Mammary epithelial cell (primary cell): ENCODE data around the gene TEF.

Source experiments
- EZH2 ChIP-seq: IDR thresholded peaks from 2 replicates; pipeline ENCODE4 v1.6.1; 2012; ENCODE audit warnings: low read length, inconsistent platforms, borderline replicate concordance
- TF ChIP-seq, protein P1 (sequence below), 2 donors: IDR thresholded peaks in 1 of 2; conservative IDR thresholded peaks in 1 of 2; 2 replicates each; pipeline ENCODE4 v1.5.1; 2011 to 2012; ENCODE audit warnings: inconsistent platforms in 2 of 2, low read length in 2 of 2, mild to moderate bottlenecking in 2 of 2, control low read depth in 1 of 2, low read depth in 1 of 2; ENCODE audit not compliant: insufficient read depth in 1 of 2; ENCODE audit errors: extremely low read depth in 1 of 2

- TF ChIP-seq, protein P1, sequence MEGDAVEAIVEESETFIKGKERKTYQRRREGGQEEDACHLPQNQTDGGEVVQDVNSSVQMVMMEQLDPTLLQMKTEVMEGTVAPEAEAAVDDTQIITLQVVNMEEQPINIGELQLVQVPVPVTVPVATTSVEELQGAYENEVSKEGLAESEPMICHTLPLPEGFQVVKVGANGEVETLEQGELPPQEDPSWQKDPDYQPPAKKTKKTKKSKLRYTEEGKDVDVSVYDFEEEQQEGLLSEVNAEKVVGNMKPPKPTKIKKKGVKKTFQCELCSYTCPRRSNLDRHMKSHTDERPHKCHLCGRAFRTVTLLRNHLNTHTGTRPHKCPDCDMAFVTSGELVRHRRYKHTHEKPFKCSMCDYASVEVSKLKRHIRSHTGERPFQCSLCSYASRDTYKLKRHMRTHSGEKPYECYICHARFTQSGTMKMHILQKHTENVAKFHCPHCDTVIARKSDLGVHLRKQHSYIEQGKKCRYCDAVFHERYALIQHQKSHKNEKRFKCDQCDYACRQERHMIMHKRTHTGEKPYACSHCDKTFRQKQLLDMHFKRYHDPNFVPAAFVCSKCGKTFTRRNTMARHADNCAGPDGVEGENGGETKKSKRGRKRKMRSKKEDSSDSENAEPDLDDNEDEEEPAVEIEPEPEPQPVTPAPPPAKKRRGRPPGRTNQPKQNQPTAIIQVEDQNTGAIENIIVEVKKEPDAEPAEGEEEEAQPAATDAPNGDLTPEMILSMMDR (conservative IDR thresholded peaks at IDR 0.05 in 1 of 2, IDR thresholded peaks at IDR 0.05 in 1 of 2; ENCODE audit: extremely low read depth in 1 of 2, insufficient read depth in 1 of 2, low read depth in 1 of 2, low read length in 2 of 2), result peak; percentile 94 to 96
- TF ChIP-seq EZH2, result no peak
Measured at GRCh38 chr22:41403532-41404318, 22.0 kb downstream of the TEF start.
